Endothelial cell of umbilical vein (primary cell): ENCODE results near the gene SORCS2. TPM values are rescaled to one million over a fixed set of nuclear protein-coding genes. Genes with fewer than 3 reads are reported as not detected.

Source experiments
- BruUV-seq: library from RNA; stranded (reverse); fragments of 400-500 nt; replicated peaks from 2 replicates; lab custom pipeline; 2021; lab: Mats Ljungman, UMichigan
- CTCF ChIA-PET: fragments of 300-600, 350-600 bp; sonication (Branson Sonifier 250); formaldehyde crosslinking; loops from one replicate; lab custom pipeline; 2021; ENCODE audit warnings: antibody characterized with exemption, inconsistent platforms; lab: Charles Lee
- POLR2A ChIA-PET: fragments of 300-600, 350-600 bp; sonication (Branson Sonifier 250); formaldehyde crosslinking; loops from one replicate; lab custom pipeline; 2021; ENCODE audit warnings: antibody characterized with exemption, inconsistent platforms; lab: Charles Lee
- DNase-seq: peaks from one replicate; pipeline ENCODE4 v3.0.0-alpha.2; 2011; ENCODE audit warnings: low read depth, low spot score
- FAIRE-seq: peaks from 2 replicates; lab custom pipeline; 2011; peaks lifted over from hg19 to GRCh38; lab: Jason Lieb, UNC
- H2AFZ ChIP-seq: 2 replicates; pipeline ENCODE4 v1.6.0; 2012; ENCODE audit warnings: low read depth, low read length, control low read depth, inconsistent platforms
- H3K27ac ChIP-seq: 2 replicates; pipeline ENCODE4 v1.5.1; 2011; ENCODE audit warnings: low read depth, mild to moderate bottlenecking, control low read depth, low read length, moderate library complexity; ENCODE audit not compliant: insufficient read depth
- H3K27me3 ChIP-seq, 2 experiments: 2 replicates each; pipeline versions ENCODE4 v1.6.0 to v1.6.1; 2011; ENCODE audit warnings: low read length in 2 of 2, mixed read lengths in 1 of 2; ENCODE audit not compliant: control insufficient read depth in 2 of 2, insufficient read depth in 2 of 2
- H3K36me3 ChIP-seq, 2 experiments: 2 replicates in 1 of 2; 3 replicates in 1 of 2; pipeline ENCODE4 v1.5.1; 2011; ENCODE audit warnings: low read length in 2 of 2, mild to moderate bottlenecking in 1 of 2, moderate library complexity in 1 of 2; ENCODE audit not compliant: control insufficient read depth in 2 of 2, insufficient read depth in 2 of 2; ENCODE audit errors: extremely low read depth in 1 of 2
- H3K4me1 ChIP-seq: 3 replicates; pipeline ENCODE4 v1.5.1; 2011; ENCODE audit warnings: mild to moderate bottlenecking, low read length; ENCODE audit not compliant: control insufficient read depth, insufficient read depth; ENCODE audit errors: extremely low read depth
- H3K4me2 ChIP-seq: 2 replicates; pipeline ENCODE4 v1.6.1; 2011; ENCODE audit warnings: low read length, control low read depth, mixed read lengths; ENCODE audit not compliant: insufficient read depth
- H3K4me3 ChIP-seq, 3 experiments: fragments of 200-600 bp in 1 of 3; sonication (generic), shearing (Covaris generic) in 1 of 3; replicated peaks in 1 of 3; 2 replicates each; pipeline ENCODE4 v1.5.1; 2011 to 2016; ENCODE audit warnings: control low read depth in 3 of 3, low read length in 3 of 3, mild to moderate bottlenecking in 2 of 3, inconsistent platforms in 1 of 3, low read depth in 1 of 3, moderate library complexity in 1 of 3; ENCODE audit not compliant: insufficient read depth in 1 of 3
- H3K79me2 ChIP-seq: 2 replicates; pipeline ENCODE4 v1.6.0; 2012; ENCODE audit warnings: low read length, inconsistent platforms; ENCODE audit not compliant: control insufficient read depth, insufficient read depth
- H3K9ac ChIP-seq: replicated peaks from 2 replicates; pipeline ENCODE3; 2011; ENCODE audit warnings: low read length, control low read depth; ENCODE audit not compliant: insufficient read depth; ENCODE audit errors: extremely low read depth
- H3K9me1 ChIP-seq: replicated peaks from 3 replicates; pipeline ENCODE4 v1.6.0; 2011; ENCODE audit warnings: mild to moderate bottlenecking, low read length; ENCODE audit not compliant: control insufficient read depth, insufficient read depth; ENCODE audit errors: extremely low read depth
- H3K9me3 ChIP-seq: replicated peaks from 2 replicates; pipeline ENCODE4 v1.5.1; 2012; ENCODE audit warnings: low read length, inconsistent platforms; ENCODE audit not compliant: control insufficient read depth, insufficient read depth
- H4K20me1 ChIP-seq: replicated peaks from 2 replicates; pipeline ENCODE3; 2011; ENCODE audit warnings: mild to moderate bottlenecking, low read length; ENCODE audit not compliant: control insufficient read depth, insufficient read depth; ENCODE audit errors: extremely low read depth
- CTCF ChIP-seq, 2 donors: IDR thresholded peaks; 1 replicate in 1 of 2; 2 replicates in 1 of 2; pipeline ENCODE4 v1.5.1; 2011; ENCODE audit warnings: low read length in 2 of 2, mild to moderate bottlenecking in 2 of 2, moderate library complexity in 2 of 2, control low read depth in 1 of 2, inconsistent platforms in 1 of 2, low read depth in 1 of 2; ENCODE audit not compliant: insufficient read depth in 1 of 2; ENCODE audit errors: extremely low read depth in 1 of 2
- EZH2 ChIP-seq: IDR thresholded peaks from 2 replicates; pipeline ENCODE4 v1.6.1; 2012; ENCODE audit warnings: borderline replicate concordance, low read depth, mild to moderate bottlenecking, moderate library complexity, low read length, inconsistent platforms; ENCODE audit not compliant: severe bottlenecking
- FOS ChIP-seq: IDR thresholded peaks from 2 replicates; pipeline ENCODE4 v1.6.1; 2011; ENCODE audit warnings: mild to moderate bottlenecking, low read length, moderate library complexity, borderline replicate concordance; ENCODE audit not compliant: insufficient read depth
- GATA2 ChIP-seq: IDR thresholded peaks from 2 replicates; pipeline ENCODE4 v1.7.0; 2011; ENCODE audit warnings: low read depth, mild to moderate bottlenecking, moderate library complexity, mixed read lengths, low read length; ENCODE audit not compliant: insufficient read length, insufficient read depth
- JUN ChIP-seq: IDR thresholded peaks from 2 replicates; pipeline ENCODE4 v1.6.1; 2011; ENCODE audit warnings: borderline replicate concordance, low read depth; ENCODE audit not compliant: insufficient read length, insufficient read depth
- MAX ChIP-seq: IDR thresholded peaks from 2 replicates; pipeline ENCODE4 v1.6.1; 2011; ENCODE audit not compliant: insufficient read depth, insufficient read length
- MYC ChIP-seq: IDR thresholded peaks from one replicate; pipeline ENCODE4 v1.6.1; 2011; ENCODE audit warnings: mild to moderate bottlenecking, low read depth, low read length
- POLR2A ChIP-seq: IDR thresholded peaks from 2 replicates; pipeline ENCODE4 v1.6.1; 2012; ENCODE audit warnings: low read depth, mild to moderate bottlenecking, control low read depth, low read length
- POLR2AphosphoS5 ChIP-seq: IDR thresholded peaks from 2 replicates; pipeline ENCODE4 v1.6.1; 2012; ENCODE audit warnings: low read depth, mild to moderate bottlenecking, control low read depth, low read length, moderate library complexity; ENCODE audit not compliant: insufficient read depth
- dilution Hi-C: fragments of 300-500 bp; cut with MboI; formaldehyde crosslinking; loops from one replicate; pipeline ENCODE4 v1.15.0; 2019; ENCODE audit warnings: low sequenced_read_pairs; ENCODE audit not compliant: extremely low pct_ligation_motif_present
- intact Hi-C: fragments of 100-400 bp; cut with micrococcal nuclease; formaldehyde crosslinking; loops from one replicate; pipeline ENCODE4 v1.10.0; 2022
- polyA plus RNA-seq, 4 experiments: library from polyadenylated mRNA; depleted of rRNA in 3 of 4; stranded (reverse) in 3 of 4; unstranded in 1 of 4; fragments of >200 nt; gene quantifications; 2 replicates each; pipeline versions ENCODE4 v1.2.1 to v1.2.3, GENCODE V29; 2011 to 2012; ENCODE audit warnings: missing spikeins in 1 of 4
- total RNA-seq: library from RNA; stranded (reverse); gene quantifications from 2 replicates; pipeline ENCODE4 v1.2.3, GENCODE V29; 2021

The SORCS2 gene
- total and polyA plus RNA-seq, 2 donors (not counting 3 experiments of a cell fraction or from before 2014, with no cell fraction given) = not detected

- Histone ChIP-seq H3K79me2 (no peaks in the 10 kb centered on the region), H3K4me1 (no peaks in the 10 kb centered on the region), H3K4me2 (no peak overlapping the region), H2AFZ (no peak overlapping the region), H4K20me1 (no peaks in the 10 kb centered on the region), H3K9me1 (no peaks in the 10 kb centered on the region), H3K27me3 (no peaks in the 10 kb centered on the region), H3K9ac (no peak overlapping the region), H3K9me3 (no peaks in the 10 kb centered on the region), H3K4me3 (no peak overlapping the region), H3K27ac (no peak overlapping the region), H3K36me3 (no peaks in the 10 kb centered on the region)
- FAIRE-seq (no peak), DNase-seq (no peak)
- ChIA-PET CTCF (no interaction called here), POLR2A (no interaction called here)
- intact Hi-C loops (no loop called here), dilution Hi-C loops (no loop called here)
- TF ChIP-seq POLR2A (no peak), MYC (no peak), GATA2 (no peak), CTCF (IDR thresholded peaks at IDR 0.05; ENCODE audit: extremely low read depth in 1 of 2, insufficient read depth in 1 of 2, low read depth in 1 of 2, low read length in 2 of 2) (no peak), JUN (no peak), MAX (no peak), EZH2 (no peak), FOS (no peak), POLR2AphosphoS5 (no peak)
- BruUV-seq = no TSS peak
Measured at GRCh38 chr4:7154351-7154981, 37.9 kb upstream of the SORCS2 start.
